HG03045 (cell line): ENCODE measurements around the gene ZKSCAN7.
"Not testable (repeated sequence)": the region's sequence is repeated elsewhere in the genome, so short reads cannot be mapped to it uniquely, and the experiment has no call there.

Experiments
- ATAC-seq: cut with Tn5 transposase; IDR thresholded peaks from one replicate; pipeline ENCODE4 v1.9.1; 2021; ENCODE audit warnings: mild to moderate bottlenecking, moderate library complexity; ENCODE audit not compliant: unreplicated experiment

ZKSCAN7 gene

DNA sequence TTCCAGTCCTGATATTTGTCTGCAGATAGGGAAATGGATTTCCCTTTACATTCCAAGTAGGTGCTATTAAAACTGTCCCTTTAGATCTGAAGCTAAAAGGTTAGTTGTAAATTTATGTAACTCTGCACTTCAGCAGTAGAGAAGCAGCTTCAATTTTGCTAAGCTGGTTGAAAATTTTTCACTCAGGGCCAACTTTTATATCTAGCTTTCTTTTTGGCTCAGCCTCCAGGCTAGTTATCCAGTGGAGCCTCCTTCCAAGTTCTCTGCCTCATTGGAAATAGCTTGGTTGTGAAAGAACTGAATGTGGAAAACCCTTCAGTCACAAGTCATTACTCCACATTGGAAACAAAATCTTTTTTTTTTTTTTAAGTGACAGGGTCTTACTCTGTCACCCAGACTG is 21.6 kb downstream of the ZKSCAN7 start:
- no peak for ATAC-seq

DNA sequence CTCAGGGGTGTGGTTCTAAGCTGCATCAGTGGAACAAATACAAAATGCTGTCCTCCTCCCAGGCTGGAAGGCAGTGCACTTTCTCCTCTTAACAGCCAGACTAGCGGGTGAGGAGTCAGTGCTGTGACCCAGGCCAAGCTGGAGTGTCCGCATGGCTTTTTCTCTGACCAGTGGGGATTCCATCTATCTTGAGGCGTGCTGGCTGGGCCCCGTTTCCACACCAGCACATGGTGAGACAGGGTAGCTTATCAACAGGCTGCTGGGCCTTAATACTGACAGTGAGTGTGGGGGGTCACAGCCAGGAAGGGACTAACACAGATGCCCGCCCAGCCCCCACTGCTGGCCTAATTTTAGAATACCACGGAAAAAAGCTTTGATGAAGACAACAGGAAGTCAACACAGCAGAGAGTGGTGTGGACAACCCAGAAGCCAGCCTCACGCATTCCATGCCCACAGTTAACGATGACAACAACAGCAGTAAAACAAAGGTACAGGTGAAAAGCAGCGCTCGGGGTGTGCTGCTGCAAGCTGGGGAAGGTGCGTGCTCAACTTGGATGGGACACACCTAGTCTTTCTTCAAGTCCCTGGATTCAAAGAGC is 22.5 kb downstream of the ZKSCAN7 start:
- not testable (repeated sequence) for ATAC-seq

DNA sequence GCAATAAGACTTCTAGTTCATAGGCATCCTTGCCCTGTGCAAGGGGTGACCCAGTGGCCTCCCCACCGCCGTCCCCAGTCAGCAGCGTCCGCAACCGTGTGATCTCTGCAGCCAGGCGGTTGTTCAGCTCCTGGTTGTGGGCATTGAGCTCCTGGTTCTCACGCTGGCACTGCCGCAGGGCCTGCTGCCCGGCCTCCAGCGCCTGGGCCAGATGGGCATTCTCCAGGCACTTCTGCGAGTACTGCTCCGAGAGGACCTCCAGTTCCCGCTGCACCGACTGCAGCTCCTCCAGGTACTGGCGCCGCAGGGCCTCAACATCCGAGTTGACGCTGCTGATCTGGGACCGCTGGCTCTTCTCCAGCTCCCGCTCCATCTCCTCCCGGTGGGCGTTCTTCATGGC is 23.3 kb downstream of the ZKSCAN7 start:
- ATAC-seq = not testable (repeated sequence)

DNA sequence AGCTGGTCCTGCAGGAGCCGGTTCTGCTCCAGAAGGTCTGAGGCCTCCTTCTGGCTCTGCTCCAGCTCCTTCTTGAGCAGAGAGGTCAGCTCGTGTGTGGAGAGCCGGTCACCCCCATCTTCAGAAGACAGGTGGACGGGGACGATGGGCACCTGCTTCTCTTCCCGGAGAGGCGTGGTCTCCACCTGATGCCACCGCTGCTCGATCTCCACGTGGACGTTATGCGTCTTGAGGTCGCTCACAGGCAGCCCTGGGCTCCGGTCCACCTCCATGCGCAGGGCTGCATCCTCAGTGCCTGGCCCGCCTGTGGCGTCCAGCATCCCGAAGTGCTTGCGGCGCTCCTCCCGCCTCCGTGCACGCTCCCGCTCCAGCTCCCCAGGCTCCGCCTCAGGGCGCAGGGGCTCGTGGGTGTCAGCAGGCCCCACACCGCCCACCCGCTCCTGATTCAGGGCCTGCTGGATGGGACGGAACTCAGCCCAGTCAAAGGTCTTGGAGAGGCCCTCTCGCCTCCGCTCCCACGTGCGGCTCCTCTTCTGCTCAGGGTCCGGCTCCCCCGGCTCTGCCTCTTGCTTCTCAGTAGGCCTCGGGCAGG is 24.0 kb downstream of the ZKSCAN7 start:
- not testable (repeated sequence) for ATAC-seq

DNA sequence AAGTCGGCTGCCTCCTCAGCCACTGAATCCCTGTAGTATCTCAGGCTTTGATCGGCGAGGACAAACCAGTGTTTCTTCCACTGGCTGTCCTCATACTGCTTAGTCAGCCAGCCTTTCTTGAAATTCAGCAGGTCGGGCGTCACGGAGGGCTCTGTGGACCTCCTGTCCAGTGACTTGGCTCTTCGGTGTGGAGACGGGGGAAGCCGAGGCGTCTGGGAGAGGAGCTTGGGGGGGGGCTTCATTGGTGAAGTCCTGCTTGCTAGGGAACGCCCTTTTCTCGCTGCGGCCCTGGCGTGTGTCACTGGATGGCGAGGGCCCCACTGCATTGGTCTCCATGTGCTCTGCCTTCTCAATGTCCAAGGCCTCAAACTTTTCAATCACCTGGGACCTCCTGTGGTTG is 24.8 kb downstream of the ZKSCAN7 start:
- ATAC-seq = not testable (repeated sequence)

DNA sequence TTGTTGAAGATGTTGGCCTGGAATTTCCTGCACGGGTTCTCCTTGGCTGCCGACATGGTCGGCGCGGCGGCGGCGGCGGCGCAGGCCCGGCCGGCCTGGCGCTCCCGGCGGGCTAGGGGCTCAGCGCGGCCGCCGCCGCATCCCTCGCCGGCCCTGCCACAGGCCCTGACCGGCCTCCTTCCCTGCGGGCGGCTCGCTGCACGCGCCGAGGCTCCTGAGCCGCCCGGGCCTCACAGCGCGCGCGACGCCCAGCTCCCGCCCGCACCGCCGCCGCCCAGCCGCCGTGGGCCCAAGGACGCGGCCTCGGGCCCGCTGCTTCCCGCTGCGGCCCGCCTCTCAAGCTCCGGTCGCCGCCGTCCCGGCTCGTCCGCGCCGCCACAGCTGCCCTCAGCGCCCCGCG is 26.0 kb downstream of the ZKSCAN7 start:
- ATAC-seq = not testable (repeated sequence)

DNA sequence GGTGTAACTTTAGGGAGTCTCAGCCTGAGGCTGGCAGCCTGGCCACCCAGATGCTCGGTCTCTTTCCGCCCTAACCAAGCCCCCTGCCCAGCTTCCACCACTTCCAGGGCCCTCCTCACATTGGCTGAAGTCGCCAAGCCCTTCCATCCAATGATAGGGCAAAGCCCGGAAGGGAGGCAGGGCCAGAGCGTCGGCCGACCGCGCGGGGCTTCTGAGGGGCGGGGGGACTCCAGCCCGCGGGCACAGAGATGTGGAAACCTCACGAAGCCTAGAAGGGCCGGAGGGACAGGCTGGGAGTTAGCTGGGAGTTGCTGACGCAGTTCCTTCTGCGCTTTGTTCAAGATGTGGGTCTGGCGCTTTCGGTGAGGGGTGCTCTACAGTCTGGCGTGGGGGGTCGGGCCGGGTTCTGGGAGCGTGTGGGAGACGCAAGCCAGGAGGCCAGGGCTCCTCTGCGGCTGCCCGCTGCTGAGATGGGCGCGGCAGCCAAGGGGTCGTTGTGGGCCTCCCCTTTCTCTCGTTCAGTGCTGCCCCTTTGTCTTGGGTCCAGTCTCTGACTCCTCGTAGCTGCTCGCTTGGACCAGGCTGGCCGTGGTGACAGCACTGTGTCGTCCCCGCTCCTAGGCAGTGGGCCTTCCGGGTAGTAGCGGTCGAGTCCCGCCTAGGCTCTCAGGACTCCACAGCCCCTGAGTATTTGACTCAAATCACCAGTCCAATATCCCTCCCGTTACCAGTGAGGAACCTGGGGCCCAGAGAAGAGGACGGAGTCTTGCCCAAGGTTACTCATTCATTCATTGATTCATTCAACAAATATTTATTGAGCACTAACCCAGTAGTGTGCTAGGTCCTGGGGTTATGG is 29.9 kb downstream of the ZKSCAN7 start, which contains the start of gene ZNF660:
Gene ZNF660 (plus strand): TSS at position 319 of the 856 bp plus-strand sequence. CDS start 9,230 bp downstream, outside the sequence.
- peak; percentile 55 for ATAC-seq

DNA sequence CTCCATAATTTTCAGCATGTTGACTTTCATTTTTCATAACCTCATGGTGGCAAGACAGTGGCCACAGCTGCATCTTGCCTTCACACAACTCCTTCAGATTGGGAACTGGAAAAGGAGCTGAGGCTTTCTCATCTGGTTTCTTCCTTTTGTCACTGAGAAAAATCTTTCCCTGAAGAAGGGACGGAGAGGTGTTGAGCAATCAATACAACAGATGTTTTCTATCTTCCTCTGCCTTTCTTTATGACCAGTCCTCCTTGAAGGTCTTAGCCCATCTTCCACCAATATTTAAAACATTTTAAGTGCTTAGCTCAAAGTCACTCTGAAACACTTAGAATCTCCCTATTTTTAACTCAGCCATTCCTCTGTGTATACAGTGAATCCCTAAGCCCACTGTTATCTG is 41.6 kb downstream of the ZKSCAN7 start:
- ATAC-seq = no peak

DNA sequence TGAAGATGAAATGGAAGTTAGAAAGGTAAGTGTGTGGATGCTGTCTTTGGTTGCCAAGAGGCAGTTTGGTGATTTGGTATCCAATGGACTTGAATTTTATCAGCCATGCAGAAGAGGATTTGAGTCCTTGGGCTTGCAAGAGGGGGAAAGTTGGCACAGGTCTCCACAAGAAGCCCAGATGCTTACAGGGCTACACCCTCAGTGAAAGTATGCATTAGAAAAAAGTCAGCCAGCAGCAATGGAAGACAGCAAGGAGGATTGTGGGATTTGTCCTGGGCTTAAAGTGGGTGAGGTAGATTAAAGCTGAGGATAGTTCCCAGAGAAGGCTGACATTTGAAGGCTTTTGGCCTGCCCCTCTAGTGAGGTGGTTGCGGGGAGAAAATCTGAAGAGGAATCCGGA is 46.8 kb downstream of the ZKSCAN7 start:
- no peak for ATAC-seq

DNA sequence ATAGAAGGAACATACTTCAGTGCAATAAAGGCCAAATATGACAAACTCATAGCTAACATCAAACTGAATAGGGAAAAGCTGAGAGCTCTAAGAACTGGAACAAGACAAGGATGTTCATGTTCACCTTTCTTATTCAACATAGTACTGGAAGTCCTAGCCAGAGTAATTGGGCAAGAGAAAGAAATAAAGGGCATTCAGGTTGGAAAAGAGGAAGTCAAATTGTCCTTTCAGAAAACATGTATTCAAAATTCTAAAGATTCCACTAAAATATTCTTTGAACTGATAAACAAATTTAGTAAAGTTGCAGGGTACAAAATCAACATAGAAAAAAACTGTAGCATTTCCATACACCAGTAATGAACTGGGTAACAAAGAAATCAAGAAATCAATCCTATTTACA is 57.7 kb downstream of the ZKSCAN7 start:
- no peak for ATAC-seq
